HG02840 (cell line): ENCODE measurements around the gene CDIP1.

ENCODE experiments used
- ATAC-seq: cut with Tn5 transposase; IDR thresholded peaks from one replicate; pipeline ENCODE4 v1.9.1; 2021; ENCODE audit warnings: mild to moderate bottlenecking, moderate library complexity, moderate number of reproducible peaks; ENCODE audit not compliant: unreplicated experiment, low FRiP score

The CDIP1 gene

DNA sequence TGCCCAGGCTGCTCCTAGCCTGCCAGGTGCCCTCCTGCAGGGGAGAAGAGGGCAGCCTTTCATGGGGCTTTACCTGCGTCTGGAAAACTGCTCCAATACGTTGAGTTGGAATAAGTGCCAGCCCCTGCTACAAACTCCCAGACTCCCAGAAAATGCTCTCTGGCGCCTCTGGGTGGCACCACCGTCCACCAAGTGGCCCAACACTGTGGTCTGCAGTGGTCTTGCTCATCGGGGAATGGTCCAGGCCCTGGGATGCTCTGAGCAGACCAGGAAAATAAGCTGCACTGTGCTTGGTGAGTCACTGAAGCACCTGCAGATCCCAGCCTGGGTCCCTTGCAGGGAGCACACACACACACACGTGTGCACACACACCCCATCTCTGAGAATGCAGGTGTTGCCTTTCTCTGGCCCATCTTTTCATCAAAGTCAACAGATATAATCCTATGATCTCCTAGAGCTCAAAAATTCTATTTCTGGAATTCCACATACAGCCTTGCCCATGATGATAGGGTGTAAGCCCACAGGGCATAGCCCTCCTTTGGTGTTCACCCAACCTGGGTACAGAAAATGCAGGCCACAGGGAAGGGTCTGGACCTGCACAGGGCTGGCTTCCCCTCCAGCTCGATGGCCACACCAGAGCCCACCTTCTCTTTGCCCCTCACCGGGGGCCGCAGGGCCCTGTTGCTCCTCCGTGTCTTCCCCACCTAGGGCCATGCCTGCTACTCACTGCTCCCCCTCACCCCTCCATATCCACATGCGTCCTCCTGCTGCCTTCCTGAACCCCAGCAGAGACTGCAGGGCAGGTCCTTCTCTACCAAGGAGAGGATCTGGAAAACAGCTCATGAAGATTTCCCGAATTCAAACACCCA is 20.5 kb downstream of the CDIP1 start:
- no peak for ATAC-seq

DNA sequence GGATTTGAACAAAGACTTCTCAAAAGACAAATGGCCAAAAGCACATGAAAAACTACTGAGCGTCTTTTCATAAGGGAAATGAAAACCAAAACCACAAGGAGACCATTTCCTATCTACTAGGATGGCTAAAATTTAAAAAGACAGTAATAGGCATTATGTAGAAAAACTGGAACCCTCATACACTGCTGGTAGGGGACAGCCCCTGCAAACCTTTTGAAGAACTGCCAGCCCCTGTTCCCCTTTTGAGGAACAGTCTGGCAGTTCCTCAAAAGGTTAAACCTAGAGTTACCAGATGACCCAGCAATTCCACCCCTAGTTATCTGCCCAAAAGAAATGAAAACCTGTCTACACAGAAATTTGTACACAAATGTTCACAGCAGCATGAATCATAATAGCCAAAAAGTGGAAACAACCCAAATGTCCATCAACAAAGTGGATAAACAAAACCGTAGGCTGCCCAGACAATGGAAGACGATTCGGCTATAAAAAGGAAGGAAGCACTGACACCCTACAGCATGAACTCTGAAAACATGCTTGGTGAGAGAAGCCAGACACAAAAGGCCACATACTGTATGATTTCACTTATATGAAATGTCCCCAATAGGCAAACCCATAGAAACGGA is 22.9 kb downstream of the CDIP1 start:
- no peak for ATAC-seq

DNA sequence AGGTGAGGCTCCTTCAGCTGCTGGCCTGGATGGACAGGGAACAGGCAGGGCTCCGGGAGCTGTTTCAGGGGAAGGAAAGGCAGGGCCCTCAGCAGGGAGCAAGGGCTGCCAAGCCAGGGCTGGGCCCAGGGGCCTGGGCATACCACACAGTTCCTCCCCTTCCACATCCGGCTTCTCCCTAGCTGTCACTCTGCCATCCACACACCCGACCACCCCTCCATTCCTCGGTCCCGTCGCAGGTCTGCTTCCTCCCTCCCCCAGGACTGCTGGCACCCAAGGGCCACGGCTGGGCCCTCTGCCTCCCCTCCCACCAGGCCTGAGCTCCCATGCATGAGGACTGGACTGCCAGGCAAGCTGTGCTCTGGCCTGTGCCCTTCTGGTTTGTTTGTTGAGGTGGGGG is 24.0 kb downstream of the CDIP1 start:
- ATAC-seq = no peak

DNA sequence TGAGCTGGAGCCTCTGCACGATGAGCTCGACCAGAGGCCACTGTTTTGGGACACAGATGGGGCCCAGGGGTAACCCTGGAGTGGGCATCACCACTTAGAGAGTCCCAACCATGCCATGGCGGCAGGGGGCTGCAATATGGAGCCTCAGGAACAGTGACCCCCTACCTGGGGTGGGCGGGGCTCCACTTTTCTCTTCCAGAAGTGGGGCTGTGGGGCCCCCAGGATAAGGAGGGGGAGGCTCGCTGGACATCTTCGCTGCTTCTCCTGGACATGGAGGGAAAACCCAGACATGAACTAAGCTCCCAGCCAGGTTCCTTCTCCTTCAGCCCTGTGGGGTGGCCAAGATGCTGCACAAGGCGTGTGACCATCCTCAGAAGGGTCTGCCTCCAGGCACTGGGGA is 24.7 kb downstream of the CDIP1 start:
- no peak for ATAC-seq

DNA sequence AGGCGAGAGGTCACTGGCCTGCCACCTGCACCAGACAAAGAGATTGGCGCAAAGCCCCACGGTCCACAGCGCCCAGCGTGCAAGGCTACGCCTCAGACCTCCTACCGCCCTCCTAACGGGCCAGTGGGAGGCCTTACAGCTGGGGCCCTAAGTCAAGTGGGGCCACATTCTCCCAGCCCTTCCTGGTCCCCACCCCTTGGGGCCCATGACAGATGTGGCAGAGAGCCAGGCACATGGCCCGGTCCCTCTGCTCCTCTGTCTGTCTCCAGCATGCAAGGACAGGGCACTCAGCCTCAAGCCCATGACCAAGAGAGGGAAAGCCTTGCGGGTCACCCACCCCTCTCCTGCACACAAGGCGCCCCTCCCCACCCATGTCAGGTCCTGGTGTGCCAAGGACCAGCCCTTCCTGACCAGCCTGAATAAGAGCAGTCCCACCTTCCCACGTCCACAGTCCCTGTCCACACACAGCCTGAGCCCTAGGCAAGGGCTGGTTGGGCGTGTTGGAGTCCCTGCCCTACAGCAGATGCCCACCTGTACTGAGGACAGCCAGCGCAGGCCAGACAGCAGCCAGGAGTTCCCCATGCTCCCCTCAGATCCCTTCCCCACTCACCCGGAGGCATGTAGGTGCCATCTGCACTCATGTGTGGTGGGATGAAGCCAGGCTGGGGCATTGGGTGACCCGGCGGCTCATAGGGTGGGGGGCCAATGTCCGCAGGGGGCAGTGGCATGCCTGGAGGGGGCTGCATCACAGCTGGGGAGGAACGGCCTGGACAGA is 25.3 kb downstream of the CDIP1 start:
- ATAC-seq = no peak

DNA sequence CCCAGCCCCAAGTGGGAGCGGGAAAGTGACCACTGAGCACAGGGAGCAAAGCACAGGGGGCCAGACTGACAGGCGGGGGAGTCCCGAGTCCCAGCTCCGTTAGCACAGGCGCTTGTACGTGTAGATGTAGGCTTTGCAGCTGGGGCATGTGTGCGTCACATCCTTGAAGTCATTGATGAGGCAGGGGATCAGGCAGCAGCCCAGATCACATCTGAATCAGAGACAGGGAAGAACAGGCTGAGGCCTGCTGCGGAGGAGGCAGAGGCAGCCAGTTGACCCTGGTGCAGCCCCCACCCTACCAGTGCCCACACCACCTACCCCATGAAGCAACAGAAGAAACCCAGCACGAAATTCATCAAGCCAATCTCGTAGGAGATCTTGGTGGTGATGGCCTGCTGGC is 26.1 kb downstream of the CDIP1 start:
- no peak for ATAC-seq

DNA sequence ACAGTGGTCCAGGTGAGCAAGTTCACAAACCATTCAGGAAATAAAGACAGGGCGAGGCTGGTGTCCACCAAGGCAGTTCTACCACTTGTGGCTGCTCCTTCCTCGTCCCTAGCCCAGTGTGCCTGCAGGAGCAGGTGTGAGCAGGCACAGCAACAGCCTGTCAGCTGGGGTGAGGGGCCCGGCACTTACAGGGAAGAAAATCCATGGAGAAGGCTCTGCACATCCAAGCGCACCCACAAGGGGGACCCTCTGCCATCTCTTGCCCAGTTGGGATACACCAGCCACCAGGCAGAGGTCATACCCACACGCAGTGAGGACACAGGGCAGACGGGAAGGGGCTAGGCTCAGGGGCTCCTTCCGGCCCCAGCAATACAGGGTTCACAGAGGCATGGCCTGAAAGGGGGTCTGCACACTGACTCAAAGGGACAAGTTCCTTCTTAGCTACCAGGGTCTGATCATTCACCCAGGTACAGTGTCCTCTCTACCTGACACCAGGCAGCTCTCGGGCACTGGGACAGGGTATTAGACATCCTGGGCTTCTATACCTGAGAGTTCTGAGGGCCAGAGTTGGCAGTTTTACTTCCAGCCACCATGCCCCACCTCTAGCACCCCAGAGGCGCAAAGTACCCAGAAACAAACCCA is 27.0 kb downstream of the CDIP1 start:
- ATAC-seq = no peak

DNA sequence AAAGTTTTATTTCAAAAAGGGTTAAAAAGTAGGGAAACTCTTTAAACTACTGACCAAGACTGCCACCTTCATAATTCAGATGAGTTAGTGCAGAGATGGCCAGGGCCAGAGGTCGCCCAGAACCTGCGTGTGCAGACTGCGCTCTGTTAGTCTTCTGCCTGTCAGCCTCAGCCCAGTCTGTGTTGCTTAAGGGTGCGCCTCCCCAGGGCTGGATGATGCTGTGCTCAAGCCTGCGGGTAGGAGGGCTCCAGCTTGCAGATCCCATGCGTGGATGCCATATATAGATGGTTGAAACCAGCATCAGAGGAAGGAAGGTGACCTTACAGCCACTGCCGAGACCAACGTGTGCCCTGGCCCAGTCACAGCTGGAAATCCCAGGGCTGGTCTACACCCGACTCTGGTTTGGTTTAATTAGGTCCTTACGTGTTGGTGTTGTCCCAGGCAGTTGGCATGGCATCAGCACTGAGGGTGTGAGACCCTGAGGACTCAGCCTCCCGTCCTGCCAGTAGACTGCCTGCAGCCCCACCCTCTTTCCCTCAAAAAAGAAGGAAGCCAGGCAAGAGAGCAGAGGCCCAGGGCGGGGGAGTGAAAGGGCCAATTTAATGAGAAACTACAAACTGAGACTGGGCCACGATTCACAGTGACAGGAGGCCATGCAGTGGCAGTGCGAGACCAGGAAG is 27.7 kb downstream of the CDIP1 start:
- ATAC-seq = no peak

DNA sequence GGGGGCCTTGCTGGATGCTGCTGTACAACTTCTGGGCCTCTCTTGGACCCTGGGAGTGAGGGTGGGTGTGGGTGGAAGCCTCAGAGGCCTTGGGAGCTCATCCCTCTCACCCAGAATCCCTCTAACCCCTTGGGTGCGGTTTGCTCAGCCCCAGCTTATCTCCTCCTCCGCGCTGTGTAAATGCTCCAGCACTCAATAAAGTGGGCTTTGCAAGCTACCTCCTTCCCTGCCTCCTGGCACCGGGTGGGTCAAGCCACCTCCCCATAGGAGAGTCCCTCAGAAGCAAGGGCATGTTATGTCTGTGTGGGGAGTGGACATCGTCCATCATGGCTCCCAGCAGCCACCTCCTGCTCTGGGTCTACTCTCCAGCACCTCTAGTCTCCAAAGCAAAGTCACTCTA is 28.4 kb downstream of the CDIP1 start:
- ATAC-seq = no peak

DNA sequence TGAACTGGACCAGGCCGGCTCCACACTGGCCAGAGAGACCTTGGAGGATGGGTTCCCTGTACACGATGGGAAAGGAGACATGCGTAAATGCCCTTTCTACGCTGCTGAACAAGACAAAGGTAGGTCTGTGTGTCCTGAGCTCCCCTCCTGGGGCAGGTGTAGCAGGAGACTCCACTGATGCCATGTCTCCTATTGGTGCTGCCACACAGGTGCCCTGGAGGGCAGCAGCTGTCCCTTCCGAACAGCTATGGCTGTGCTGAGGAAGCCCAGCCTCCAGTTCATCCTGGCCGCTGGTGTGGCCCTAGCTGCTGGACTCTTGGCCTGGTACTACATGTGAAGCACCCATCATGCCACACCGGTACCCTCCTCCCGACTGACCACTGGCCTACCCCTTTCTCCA is 29.2 kb downstream of the CDIP1 start:
- ATAC-seq = no peak

DNA sequence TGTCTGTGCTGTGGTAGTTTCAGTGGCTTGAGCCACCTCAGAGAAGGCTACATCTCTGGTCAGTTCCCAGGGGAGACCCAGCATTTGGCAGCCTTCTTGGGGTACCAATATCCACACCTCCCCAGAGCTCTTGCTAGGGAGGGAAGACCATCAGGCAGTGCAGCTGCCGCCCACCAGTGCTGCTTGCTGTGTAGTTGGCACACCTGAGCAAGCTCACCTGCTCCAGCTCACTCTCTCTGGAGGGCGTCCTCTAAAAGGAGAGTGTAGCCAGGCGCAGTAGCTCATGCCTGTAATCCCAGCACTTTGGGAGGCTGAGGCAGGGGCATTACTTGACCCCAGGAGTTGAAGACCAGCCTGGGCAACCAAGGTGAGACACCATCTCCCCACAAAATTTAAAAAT is 29.8 kb downstream of the CDIP1 start:
- no peak for ATAC-seq

DNA sequence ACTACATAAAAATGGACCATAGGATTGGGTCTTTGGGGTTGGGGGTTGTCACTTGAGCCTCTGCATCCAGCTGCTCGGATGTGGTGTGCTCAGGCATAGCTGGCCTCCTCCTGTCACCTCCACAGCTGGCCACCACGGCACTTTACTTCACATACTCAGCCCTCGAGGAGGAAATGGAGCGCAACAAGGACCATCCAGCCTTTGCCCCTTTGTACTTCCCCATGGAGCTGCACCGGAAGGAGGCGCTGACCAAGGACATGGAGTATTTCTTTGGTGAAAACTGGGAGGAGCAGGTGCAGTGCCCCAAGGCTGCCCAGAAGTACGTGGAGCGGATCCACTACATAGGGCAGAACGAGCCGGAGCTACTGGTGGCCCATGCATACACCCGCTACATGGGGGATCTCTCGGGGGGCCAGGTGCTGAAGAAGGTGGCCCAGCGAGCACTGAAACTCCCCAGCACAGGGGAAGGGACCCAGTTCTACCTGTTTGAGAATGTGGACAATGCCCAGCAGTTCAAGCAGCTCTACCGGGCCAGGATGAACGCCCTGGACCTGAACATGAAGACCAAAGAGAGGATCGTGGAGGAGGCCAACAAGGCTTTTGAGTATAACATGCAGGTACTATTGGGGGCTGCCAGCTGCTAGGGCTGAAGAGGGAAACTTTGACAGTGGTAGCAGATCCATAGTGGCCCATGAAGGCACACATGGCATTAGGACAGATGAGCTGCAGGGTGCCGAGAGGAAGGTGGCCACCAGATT is 30.8 kb downstream of the CDIP1 start:
- ATAC-seq = no peak

DNA sequence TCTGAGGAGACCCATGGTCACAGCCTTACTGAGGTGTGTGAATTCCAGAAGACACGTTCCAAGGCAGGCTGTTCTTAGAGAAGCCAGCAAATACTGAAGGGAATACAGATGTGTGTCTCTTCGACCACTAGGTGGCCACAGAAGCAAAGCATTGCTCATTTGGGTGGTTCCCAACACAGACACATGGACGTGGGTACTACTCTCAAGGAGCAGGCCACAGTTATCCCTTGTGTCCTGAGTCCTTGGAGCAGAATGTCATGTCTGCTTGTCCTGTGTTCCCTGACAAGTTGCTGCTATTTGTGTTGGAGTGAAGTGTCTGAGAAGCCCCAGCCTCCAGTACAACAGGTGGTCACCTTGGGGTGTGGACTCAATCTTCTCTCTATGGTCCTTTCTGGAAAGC is 32.1 kb downstream of the CDIP1 start:
- no peak for ATAC-seq

DNA sequence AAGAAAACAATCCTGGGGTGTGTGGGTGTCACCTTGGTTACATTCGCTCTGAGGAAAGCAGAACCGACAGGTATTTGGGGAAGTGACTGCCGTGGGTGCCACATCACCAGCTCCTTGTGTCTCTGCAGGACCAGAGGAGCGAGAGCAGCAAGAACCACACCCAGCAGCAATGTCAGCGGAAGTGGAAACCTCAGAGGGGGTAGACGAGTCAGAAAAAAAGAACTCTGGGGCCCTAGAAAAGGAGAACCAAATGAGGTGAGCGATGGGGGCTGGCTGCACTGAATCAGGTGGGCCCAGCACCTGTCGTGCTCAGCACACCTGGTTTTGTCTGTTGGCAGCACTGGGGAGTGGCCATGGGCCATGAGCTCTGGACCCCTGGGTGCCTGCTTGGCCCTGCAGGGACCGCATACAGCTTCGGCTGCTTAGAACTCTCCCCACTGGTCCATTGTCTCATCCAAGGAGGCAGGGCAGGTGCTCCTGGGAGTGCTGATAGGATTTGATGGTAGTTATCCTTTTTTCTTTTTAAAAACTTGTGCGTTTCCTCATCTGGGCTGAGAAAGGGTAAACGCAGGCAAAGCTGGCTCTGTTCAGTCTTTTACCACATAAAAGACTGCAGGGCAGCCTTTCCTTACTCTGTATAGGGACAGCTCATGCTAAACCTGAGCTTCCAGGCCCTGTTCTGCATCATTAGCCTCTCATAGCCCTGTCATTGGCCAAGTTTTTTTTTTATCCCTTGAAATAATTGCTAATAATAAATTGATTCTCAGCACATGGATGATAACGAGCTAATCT is 33.0 kb downstream of the CDIP1 start:
- no peak for ATAC-seq

DNA sequence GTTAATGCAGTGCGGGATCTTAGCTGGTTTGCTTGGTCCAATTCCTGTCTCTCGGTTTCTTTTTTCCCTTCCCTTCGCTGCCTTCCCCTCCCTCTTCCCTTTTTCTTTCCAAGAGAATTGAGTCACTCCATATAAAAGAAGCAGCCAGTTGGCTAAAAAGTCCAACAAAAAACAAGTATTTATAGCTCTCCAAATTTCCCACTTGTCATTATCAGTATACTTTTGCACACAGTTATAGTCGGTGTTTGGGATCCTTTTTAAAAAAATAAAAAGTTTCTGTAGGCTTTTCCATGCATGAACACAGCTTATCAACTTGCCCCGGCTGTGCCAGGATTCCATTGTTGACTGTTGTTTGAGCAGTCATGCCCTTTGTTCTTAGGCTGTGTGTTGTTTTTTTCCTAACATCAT is 37.5 kb downstream of the CDIP1 start:
- ATAC-seq = no peak

DNA sequence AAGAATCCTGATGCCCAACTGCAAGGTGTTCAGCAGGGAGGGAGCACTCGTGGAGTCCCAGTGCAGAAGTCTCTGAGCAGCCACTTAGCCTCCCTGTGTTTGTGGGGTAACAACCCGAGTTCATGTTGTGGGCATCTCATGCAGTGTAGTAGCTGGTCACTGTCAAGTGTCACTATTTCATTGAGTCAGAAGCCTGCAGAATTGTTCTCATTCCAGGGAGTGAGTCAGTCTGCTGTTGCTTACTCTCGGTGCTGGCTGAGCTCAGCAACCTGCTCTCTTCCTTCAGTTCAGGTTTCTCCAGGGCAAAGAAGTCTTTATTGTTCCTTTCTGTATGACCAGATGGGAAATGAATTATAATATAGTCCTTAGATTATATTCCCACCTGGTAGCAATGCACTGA is 38.3 kb downstream of the CDIP1 start:
- no peak for ATAC-seq

DNA sequence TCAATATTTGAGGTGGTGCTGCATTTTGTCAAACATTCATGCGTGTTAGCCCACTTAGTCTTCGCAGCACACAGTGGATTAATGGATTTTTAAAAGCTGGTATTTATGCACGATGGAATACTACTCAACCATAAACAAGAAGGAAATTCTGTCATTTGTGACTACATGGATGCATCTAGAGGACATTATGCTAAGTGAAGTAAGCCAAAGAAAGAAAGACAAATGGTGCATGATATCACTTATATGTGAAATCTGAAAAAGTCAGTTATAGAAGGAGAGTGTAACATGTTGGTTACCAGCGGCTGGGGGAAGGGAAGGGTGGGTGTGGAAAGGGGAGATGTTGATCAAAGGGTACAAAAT is 39.4 kb downstream of the CDIP1 start:
- ATAC-seq = no peak

DNA sequence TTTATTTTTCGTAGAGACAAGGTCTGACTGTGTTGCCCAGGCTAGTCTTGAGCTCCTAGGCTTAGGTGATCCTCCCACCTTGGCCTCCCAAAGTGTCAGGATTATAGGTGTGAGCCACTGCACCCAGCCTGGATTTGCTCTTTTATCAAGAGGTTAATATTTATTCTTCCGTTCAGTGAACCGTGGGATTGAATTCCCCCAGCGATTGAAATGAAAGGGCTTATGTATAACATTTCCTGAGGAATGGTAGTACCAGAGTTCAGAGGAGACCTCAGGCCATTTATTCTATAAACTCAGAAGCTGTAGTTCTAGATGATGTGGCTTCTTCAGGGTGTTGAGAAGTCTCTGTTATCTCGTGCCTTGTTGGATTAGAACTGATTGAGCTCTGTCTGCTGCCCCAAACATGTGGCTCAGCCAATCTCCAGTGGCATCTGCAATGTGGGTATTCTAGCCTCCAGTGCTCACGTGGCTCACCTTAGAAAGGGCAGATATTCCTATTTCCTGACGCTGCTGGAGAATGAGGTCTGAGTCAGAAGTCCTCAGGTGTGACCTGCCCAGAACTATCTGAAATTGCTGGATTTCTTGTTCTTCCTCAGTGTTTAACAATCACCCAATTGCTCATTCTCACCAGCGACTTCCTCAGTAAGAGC is 39.9 kb downstream of the CDIP1 start:
- ATAC-seq = no peak

DNA sequence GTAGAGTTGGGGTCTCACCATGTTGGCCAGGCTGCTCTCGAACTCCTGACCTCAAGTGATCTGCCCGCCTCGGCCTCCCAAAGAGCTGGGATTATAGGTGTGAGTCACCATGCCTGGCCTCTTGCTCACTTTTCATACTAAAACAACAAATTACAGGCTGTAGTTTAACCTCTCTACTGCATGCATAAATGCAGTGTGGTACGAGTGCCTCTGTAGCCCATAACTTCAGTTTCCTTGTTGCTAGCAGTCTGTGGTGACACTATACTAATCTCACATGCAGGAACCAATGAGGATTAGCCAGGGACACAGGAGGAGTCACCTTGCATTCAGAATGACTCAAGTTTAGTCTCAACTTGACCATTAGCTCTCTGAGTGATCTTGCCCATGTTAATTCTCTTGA is 42.3 kb downstream of the CDIP1 start:
- no peak for ATAC-seq
